ENCODE data around the gene COL28A1.

- TF ChIP-seq POLR2A (IDR thresholded peaks at IDR 0.05; ENCODE audit: low read depth, low read length) (no peak), TAF1 (IDR thresholded peaks at IDR 0.05; ENCODE audit: low read depth, low read length) (no peak), POLR2AphosphoS5 (IDR thresholded peaks at IDR 0.05; ENCODE audit: low read depth, low read length) (no peak), PAX5 (IDR thresholded peaks at IDR 0.05; ENCODE audit: insufficient read depth, low read length, severe bottlenecking) (no peak), SPI1 (IDR thresholded peaks at IDR 0.05; ENCODE audit: low read depth, low read length) (no peak)
These were observed 83.6 kb downstream of the COL28A1 start for GRCh38 chr7:7452119-7452518.

All from GM12891 (cell line).